ENCODE data around the gene HNRNPL.
"Not testable (repeated sequence)": the region's sequence is repeated elsewhere in the genome, so short reads cannot be mapped to it uniquely, and the experiment has no call there.

The HNRNPL gene

GRCh38 chr19:38821230-38821825 is 28.5 kb downstream of the HNRNPL start:
- DNase-seq: not testable (repeated sequence)

- no peak for DNase-seq
Observed at GRCh38 chr19:38819231-38819920, 30.4 kb downstream of the HNRNPL start.

- DNase-seq: no peak
Observed at GRCh38 chr19:38817081-38817480, 32.7 kb downstream of the HNRNPL start.

DNA sequence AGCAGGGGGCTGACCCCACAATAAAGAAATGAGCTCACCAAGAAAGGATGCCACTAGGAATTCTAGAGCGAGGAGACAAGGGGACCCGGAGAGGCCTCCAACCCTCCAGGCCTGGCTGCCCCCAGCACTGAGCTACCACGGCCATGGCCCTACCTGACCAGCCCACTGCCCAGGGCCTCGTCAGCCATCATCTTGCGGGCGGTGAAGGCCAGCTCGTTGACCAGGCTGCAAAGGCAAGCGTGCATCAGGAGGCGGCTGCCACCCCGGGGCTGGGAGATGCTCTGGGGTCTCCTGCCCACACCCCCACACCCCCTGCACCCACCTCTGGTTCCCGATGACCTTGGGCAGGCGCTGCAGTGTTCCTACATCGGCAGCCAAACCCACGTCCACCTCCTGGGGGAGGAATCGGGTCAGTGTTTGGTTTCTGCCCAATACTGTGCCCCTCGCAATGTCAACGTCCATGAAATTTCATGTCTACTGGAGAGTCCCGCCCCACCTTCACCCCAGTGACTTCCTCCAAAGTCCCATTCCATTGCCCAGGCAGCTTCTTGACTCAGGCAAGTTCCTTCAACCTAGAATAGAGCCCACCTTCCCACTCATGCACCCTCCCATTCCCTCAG is 33.5 kb downstream of the HNRNPL start:
- no peak for DNase-seq

DNA sequence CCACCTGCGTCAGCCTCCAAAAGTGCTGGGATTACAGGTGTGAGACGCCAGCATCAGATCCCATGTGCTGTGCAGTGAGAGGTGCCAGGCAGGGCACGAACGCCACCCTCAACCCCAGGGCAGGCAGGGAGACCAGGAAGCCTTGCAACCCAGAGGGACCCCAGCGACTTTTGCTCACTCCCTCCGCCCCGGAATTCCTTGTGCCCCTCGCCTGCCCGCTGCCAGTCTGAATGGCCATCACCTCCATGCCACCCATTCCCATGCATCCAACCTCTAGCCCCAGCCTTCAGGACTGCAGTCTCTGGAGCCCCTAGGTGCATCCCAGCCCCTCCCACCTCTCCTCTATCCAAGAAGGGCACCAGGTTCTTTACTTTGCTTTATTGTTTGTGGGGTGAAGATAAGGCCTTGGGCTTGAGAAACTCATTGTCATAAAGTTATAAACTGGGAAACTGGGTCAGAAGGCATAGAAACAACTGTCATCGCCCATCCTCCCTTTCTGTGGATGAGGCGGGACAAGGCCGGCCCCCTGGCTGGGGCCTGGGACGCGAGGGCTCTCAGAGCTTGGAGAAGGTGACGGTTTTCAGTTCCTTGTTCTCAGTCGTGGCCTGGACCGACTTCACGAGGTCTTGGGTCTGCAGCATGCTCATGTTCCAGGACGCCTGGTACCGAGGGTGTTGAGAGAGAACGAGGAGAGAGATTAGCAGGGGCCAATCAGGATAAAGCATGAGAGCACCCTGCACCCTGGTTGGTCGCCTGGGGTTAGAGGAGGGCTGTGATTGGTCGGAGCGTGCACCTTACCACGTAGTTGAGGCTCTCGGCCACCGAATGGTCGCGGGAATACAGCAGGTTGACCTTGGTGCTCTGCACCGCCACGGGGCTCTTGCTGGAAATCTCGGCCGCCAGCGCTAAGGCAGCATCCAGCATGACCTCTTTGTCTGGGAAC is 34.5 kb downstream of the HNRNPL start:
- DNase-seq: no peak

GRCh38 chr19:38813932-38814331 is 35.9 kb downstream of the HNRNPL start:
- not testable (repeated sequence) for DNase-seq

- no peak for DNase-seq
Observed at GRCh38 chr19:38813323-38813722, 36.5 kb downstream of the HNRNPL start.

GRCh38 chr19:38812841-38813320 is 36.9 kb downstream of the HNRNPL start, which contains the start of gene LGALS4:
Gene LGALS4 (minus strand): TSS chr19:38812945. CDS start chr19:38812886, 59 bp downstream.
- no peak for DNase-seq

DNA sequence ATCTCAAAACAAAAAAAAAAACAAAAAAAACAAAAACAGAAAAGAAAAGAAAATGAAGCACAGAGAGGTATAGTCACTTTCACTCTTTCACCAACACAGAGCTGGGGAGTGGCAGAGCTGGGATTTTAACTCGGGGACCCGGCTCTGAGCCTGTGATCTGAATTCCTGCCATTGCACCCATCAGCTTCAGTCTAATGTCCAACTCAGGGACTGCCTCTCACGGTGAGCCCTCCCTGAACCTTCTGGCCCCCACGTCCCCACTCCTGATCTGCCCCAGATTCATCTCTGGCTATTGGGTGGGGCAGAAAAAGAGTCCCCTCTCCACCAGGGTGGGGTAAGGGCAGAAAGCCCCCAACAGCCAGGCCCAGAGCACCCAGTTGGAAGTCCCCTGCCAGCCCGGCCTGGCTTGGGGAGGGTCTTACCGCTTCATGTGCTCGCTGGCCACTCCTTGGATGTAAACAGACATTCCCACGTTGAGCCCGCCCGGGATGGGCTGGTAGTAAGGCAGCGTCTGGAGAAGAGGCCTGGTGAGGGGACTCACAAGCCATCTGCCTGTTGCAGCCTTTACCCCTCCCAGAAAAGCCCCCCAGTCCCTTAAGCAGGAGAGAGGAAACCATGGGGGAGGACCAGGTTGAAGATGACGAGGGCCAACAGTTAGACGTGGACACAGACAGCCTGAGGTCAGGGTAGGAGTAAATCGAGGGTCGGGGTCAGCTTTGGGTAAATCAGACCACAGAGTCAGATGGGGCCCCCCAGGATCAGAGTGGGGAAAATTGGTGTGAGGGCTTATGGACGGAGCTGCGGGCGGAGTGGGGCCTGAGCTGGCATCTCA is 37.6 kb downstream of the HNRNPL start:
- DNase-seq: no peak

- DNase-seq: no peak
Observed at GRCh38 chr19:38809592-38810252, 40.1 kb downstream of the HNRNPL start.

DNA sequence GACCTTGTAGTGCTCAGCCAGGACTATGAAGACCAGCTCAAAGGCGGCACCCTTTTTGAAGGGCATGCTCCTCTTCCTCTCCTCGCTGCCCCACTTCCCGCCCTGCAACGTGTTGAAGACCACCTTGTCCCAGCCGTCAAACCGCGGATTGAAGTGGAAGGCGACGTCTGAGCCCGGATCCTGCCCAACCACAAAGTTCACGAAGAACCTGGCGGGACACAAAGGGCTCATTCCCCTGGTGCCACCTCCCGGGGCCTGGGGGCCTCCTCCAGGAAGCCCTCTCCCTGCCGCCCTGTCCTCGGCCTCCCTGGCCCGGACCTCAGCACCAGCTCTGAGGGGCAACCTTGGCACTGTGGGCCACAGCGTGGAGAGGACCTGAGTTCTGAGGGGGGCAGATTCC is 41.0 kb downstream of the HNRNPL start:
- no peak for DNase-seq

- not testable (repeated sequence) for DNase-seq
Observed at GRCh38 chr19:38807374-38808098, 42.2 kb downstream of the HNRNPL start.

- DNase-seq: no peak
Observed at GRCh38 chr19:38806371-38806770, 43.4 kb downstream of the HNRNPL start.

- no peak for DNase-seq
Observed at GRCh38 chr19:38805180-38805579, 44.6 kb downstream of the HNRNPL start.

GRCh38 chr19:38803543-38803942 is 46.2 kb downstream of the HNRNPL start:
- no peak for DNase-seq

DNA sequence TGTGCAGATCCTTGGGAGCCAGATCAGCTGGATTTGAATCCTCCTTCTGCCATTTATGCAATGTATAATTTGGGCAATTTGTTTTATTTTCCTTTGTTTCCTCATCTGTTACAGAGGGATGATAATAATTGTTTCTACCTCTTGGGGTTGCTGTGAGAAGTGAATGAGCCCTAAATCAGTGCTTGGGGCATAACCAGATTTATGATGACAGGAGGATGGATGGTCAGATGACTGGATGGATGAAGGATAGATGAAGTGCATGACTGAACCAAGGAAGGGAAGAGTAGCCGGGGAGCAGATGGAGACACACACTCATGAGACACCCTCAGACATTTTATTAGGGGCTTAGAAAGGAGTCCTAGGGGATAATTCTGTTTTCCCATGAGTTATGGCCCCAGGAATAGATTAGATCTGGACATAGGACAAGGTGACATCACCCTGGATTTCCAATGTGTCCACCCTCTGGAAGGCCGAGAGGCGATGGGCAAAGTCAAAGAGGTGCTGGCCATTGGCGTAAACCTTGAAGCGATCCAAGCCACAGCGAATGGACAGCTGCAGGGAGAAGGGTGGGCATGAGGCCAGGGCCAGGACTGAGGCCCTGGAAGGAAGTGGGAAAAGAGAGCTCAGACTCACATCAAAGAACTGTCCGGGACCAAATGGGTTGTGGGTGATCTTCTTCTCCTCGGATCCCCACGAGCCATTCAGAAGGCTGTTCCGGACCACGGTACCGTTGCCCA is 48.3 kb downstream of the HNRNPL start:
- no peak for DNase-seq

GRCh38 chr19:38800577-38801347 is 49.0 kb downstream of the HNRNPL start:
- no peak for DNase-seq

DNA sequence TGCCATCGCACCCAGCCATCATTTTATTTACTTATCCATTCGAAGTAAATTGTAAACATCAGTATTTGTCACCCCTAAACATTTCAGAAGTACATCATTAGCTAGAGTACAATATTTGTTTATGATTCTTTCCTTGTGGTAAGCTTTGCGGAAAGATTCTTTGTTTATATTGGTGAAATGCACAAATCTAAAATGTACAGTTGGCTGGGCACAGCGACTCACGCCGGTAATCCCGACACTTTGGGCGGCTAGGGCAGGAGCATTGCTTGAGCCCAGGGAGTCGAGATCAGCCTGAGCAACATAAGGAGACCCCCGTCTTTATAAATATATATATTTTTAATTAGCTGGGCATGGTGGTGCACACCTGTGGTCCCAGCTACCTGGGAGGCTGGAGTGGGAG is 50.7 kb downstream of the HNRNPL start:
- no peak for DNase-seq

DNA sequence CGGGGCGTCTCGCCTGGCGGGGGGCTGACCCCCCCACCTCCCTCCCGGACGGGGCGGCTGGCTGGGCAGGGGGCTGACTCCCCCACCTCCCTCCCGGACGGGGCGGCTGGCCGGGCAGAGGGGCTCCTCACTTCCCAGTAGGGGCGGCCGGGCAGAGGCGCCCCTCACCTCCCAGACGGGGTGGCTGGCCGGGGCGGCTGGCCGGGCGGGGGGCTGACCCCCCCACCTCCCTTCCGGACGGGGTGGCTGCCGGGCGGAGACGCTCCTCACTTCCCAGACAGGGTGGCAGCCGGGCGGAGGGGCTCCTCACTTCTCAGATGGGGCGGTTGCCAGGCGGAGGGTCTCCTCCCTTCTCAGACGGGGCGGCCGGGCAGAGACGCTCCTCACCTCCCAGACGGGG is 52.0 kb downstream of the HNRNPL start:
- not testable (repeated sequence) for DNase-seq
